ENCODE results near the gene CHMP6.

The CHMP6 gene

GRCh38 chr17:81046132-81046769 is 54.6 kb downstream of the CHMP6 start:
- DNase-seq = no peak

GRCh38 chr17:81046770-81047359 is 55.2 kb downstream of the CHMP6 start:
- DNase-seq = no peak

GRCh38 chr17:81048827-81049371 is 57.3 kb downstream of the CHMP6 start:
- no peak for DNase-seq

GRCh38 chr17:81049372-81049911 is 57.8 kb downstream of the CHMP6 start:
- no peak for DNase-seq

Measured in CD4-positive, alpha-beta T cell treated with Interleukin-4 for 4 hours (primary cell).